Measurements from ENCODE around the gene EPS8L2. TPM values are rescaled to one million over a fixed set of nuclear protein-coding genes. Genes with fewer than 3 reads are reported as not detected.

EPS8L2 gene
- total and polyA plus RNA-seq, 2 of the 8 experiments (the other 6 are each of a cell fraction or from before 2014, with no cell fraction given) = 38.5 to 57.0 TPM

DNA sequence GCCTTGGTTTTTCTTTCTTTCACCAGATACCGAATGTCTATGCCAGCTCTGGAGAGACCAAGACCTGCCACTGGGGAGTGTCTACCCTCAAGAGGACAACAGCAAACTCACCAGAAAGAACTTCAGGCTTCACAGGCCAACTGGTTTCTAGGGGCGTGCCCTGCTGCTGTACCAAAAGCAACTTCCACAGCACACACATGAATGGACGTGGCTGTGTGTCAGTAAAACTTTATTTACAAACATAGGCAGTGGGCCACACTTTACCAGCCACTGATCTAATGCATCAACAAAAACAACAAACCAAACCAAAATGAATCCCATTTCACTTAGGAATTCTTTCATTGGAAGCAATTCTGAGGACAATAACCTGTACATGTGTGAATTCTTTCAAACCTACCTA, 27.7 kb upstream of the EPS8L2 start:
- CTCF ChIA-PET (ENCODE audit: partially characterized antibody) = interaction anchor here (1.0 kb wide), 2 partner anchors 23 to 50 kb away, joined by 3 read pairs; no protein-coding TSS in a partner anchor
- 95% methylated on average over 3 of the region's 3 CpGs; no CpG with 5 or more reads in 1 of the 2 experiments for WGBS, 2 experiments (ENCODE audit: extremely low coverage in 1 of 2, insufficient coverage in 1 of 2, insufficient read length in 1 of 2, insufficient replicate concordance in 2 of 2, low coverage in 1 of 2, low lambda C conversion rate in 2 of 2, missing lambda C conversion rate in 1 of 2)
- Histone ChIP-seq H3K14ac (ENCODE audit: insufficient read length) (no peak overlapping the region), H2BK15ac (ENCODE audit: low read length) (no peak overlapping the region), H4K20me1 (replicated peaks in 1 of 2; ENCODE audit: control insufficient read depth in 1 of 2, insufficient read depth in 2 of 2, low read length in 2 of 2) (peaks cover 0 to 4% of the 10 kb centered on the region in 2 experiments), H3K4ac (replicated peaks; ENCODE audit: insufficient read length, low read depth, low read length) (no peak overlapping the region), H4K91ac (replicated peaks; ENCODE audit: insufficient read length, low read length) (no peak overlapping the region), H3K9ac (replicated peaks in 1 of 4; ENCODE audit: extremely low read depth in 1 of 4, low read depth in 3 of 4, low read length in 3 of 4) (no peak overlapping the region), H4K8ac (ENCODE audit: extremely low read depth, insufficient read depth, low read length) (no peak overlapping the region), H3K4me2 (ENCODE audit: insufficient read depth in 1 of 2, low read depth in 2 of 2, low read length in 2 of 2) (no peak overlapping the region), H3K23ac (ENCODE audit: insufficient read length) (no peak overlapping the region), H3K27me3 (replicated peaks in 1 of 4; ENCODE audit: control insufficient read depth in 3 of 4, extremely low read depth in 1 of 4, insufficient read depth in 3 of 4, low read length in 3 of 4) (no peaks in the 10 kb centered on the region), H2BK20ac (ENCODE audit: low read length) (no peak overlapping the region), H3K79me1 (ENCODE audit: low read depth, low read length) (no peaks in the 10 kb centered on the region; the same call in 1 of the 2 replicates), H2BK5ac (ENCODE audit: low read depth, low read length) (no peak overlapping the region), H3K18ac (ENCODE audit: extremely low read depth, low read length) (no peak overlapping the region), H3K4me3 (ENCODE audit: extremely low read depth in 1 of 4, insufficient read depth in 2 of 4, low read depth in 3 of 4, low read length in 4 of 4) (no peak overlapping the region), H3K79me2 (ENCODE audit: control insufficient read depth in 1 of 2, insufficient read depth in 2 of 2, low read length in 2 of 2) (no peaks in the 10 kb centered on the region), H3K27ac (ENCODE audit: low read depth, low read length) (no peak overlapping the region), H3K23me2 (ENCODE audit: low read depth, low read length) (no peaks in the 10 kb centered on the region), H2BK120ac (replicated peaks; ENCODE audit: low read depth, low read length) (no peak overlapping the region), H3K36me3 (ENCODE audit: control insufficient read depth in 2 of 4, insufficient read depth in 4 of 4, low read length in 3 of 4) (peaks cover 6 to 36% (median 21%) of the 10 kb centered on the region in 4 experiments), H3K9me3 (ENCODE audit: insufficient read depth in 2 of 2, low read depth in 1 of 2, low read length in 1 of 2) (no peaks in the 10 kb centered on the region), H2BK12ac (ENCODE audit: low read depth, low read length) (no peak overlapping the region), H2AFZ (ENCODE audit: low read length) (no peak overlapping the region), H2AK5ac (ENCODE audit: low read depth, low read length) (no peak overlapping the region), H3K56ac (replicated peaks; ENCODE audit: insufficient read length, low read depth, low read length) (no peak overlapping the region), H4K5ac (ENCODE audit: insufficient read length, low read depth, low read length) (no peak overlapping the region), H3K4me1 (replicated peaks in 1 of 4; ENCODE audit: control insufficient read depth in 3 of 4, insufficient read depth in 4 of 4, low read length in 3 of 4) (no peaks in the 10 kb centered on the region; a peak in 1 of 7 replicates)
- POLR2A ChIA-PET (ENCODE audit: partially characterized antibody) = interaction anchor here (0.6 kb wide), 1 partner anchor 23 kb away, joined by 3 read pairs; no protein-coding TSS in a partner anchor
- no peak for DNase-seq (ENCODE audit: low read depth in 1 of 2, low spot score in 2 of 2)
- no peak for FAIRE-seq
- TF ChIP-seq BCL11A (IDR thresholded peaks at IDR 0.05; ENCODE audit: low read depth in 2 of 2, low read length in 2 of 2) = no peak
- TF ChIP-seq, protein P1, sequence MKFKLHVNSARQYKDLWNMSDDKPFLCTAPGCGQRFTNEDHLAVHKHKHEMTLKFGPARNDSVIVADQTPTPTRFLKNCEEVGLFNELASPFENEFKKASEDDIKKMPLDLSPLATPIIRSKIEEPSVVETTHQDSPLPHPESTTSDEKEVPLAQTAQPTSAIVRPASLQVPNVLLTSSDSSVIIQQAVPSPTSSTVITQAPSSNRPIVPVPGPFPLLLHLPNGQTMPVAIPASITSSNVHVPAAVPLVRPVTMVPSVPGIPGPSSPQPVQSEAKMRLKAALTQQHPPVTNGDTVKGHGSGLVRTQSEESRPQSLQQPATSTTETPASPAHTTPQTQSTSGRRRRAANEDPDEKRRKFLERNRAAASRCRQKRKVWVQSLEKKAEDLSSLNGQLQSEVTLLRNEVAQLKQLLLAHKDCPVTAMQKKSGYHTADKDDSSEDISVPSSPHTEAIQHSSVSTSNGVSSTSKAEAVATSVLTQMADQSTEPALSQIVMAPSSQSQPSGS (IDR thresholded peaks at IDR 0.05; ENCODE audit: low read length) = no peak
- TF ChIP-seq POLR2A (IDR thresholded peaks at IDR 0.05; ENCODE audit: control extremely low read depth in 1 of 2, low read depth in 2 of 2, low read length in 2 of 2) = no peak
- no peak for TF ChIP-seq KDM4A (IDR thresholded peaks at IDR 0.05; ENCODE audit: low read depth, low read length, severe bottlenecking)
- no peak for TF ChIP-seq EZH2 (IDR thresholded peaks at IDR 0.05; ENCODE audit: low read depth, low read length, severe bottlenecking)
- no peak for TF ChIP-seq CBX5 (IDR thresholded peaks at IDR 0.05; ENCODE audit: low read depth, low read length)
- TF ChIP-seq NANOG (IDR thresholded peaks at IDR 0.05; ENCODE audit: insufficient read depth, low read depth, low read length, poor library complexity, severe bottlenecking) = no peak
- no peak for TF ChIP-seq CHD2 (IDR thresholded peaks at IDR 0.05; ENCODE audit: low read length)
- TF ChIP-seq SP4 (IDR thresholded peaks at IDR 0.05; ENCODE audit: low read length) = no peak
- no peak for TF ChIP-seq TCF12 (IDR thresholded peaks at IDR 0.05; ENCODE audit: low read depth, low read length)
- no peak for TF ChIP-seq SAP30 (IDR thresholded peaks at IDR 0.05; ENCODE audit: insufficient read depth, insufficient replicate concordance, low read length)
- TF ChIP-seq MAFK (IDR thresholded peaks at IDR 0.05; ENCODE audit: low read depth, low read length) = no peak
- TF ChIP-seq KDM5A (IDR thresholded peaks at IDR 0.05; ENCODE audit: low read length) = no peak

Measured in H1 (cell line).